ENCODE results near the gene RFC4. TPM values are rescaled to one million over a fixed set of nuclear protein-coding genes. Genes with fewer than 3 reads are reported as not detected.

The RFC4 gene
- total and polyA plus RNA-seq, 2 of the 4 experiments (the other 2 are of a cell fraction), result 19.5 to 27.9 TPM

DNA sequence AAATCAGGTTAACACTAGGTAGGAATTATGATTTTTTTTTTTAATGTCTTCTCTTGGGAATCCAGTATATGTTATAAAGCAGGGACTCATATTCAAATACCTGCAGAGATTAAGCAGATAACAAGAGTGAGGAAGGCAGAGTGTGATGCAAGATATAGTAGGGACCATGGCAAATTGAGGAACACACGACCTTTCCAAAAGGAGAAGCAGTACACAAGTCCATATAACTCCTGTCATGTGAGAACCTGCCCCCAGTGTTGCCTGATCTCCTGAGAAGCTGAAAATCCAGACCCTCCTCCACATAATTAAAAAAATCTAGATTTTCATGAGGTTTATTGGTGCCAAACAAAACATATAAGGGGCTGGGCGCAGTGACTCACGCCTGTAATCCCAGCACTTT, 3.6 kb downstream of the RFC4 start:
- intact Hi-C loops (cut with micrococcal nuclease) (no loop called here), in situ Hi-C loops (cut with MboI; ENCODE audit: low sequenced_read_pairs) (loop anchor here (25.0 kb wide), 1 partner anchor 815 kb away; no protein-coding TSS in a partner anchor), dilution Hi-C loops (cut with HindIII; ENCODE audit: low sequenced_read_pairs, unreplicated experiment) (no loop called here)
- 100% methylated on average over 2 of the region's 3 CpGs; no CpG with 5 or more reads in 1 of the 2 experiments for WGBS, 2 experiments (ENCODE audit: extremely low coverage in 2 of 2, insufficient read length in 1 of 2)
- Histone ChIP-seq H3K56ac (ENCODE audit: extremely low read depth, insufficient read depth, low read length) (no peak overlapping the region), H2AK9ac (replicated peaks; ENCODE audit: low read depth, low read length, poor library complexity) (no peak overlapping the region), H2BK120ac (ENCODE audit: low read depth, low read length) (no peak overlapping the region), H3K79me1 (ENCODE audit: low read depth in 1 of 2, low read length in 2 of 2) (peaks cover 9 to 25% of the 10 kb centered on the region in 2 experiments), H4K20me1 (ENCODE audit: insufficient read depth, low read length) (no peaks in the 10 kb centered on the region), H3K27me3 (ENCODE audit: control insufficient read depth, insufficient read depth, low read length) (no peaks in the 10 kb centered on the region), H2BK5ac (ENCODE audit: low read depth, low read length, poor library complexity, severe bottlenecking) (no peak overlapping the region), H3K9ac (ENCODE audit: low read depth, low read length) (no peak overlapping the region), H3K4me2 (ENCODE audit: low read depth, low read length) (no peak overlapping the region), H3K18ac (ENCODE audit: low read depth, low read length) (no peak overlapping the region), H3K9me3 (ENCODE audit: control insufficient read depth, insufficient read depth, low read length) (no peaks in the 10 kb centered on the region), H3K27ac (ENCODE audit: insufficient read depth, low read length) (no peak overlapping the region), H3K4ac (ENCODE audit: low read depth, low read length) (no peak overlapping the region), H2BK15ac (ENCODE audit: low read depth, low read length) (no peak overlapping the region), H3K4me1 (ENCODE audit: control insufficient read depth, insufficient read depth, low read length) (no peaks in the 10 kb centered on the region), H3K14ac (replicated peaks; ENCODE audit: low read depth, low read length) (no peak overlapping the region), H4K8ac (ENCODE audit: low read depth in 2 of 2, low read length in 2 of 2) (no peak overlapping the region), H2BK20ac (ENCODE audit: low read depth, low read length) (no peak overlapping the region), H2AK5ac (ENCODE audit: low read depth, low read length) (no peak overlapping the region), H3K4me3 (ENCODE audit: insufficient read depth, low read depth, low read length) (no peak overlapping the region), H3K9me1 (ENCODE audit: insufficient read depth, low read length) (0 out of 2 replicates have a peak, but pooled peaks cover 4% of the 10 kb centered on the region), H4K91ac (ENCODE audit: insufficient read depth, low read depth, low read length) (no peak overlapping the region), H3K36me3 (ENCODE audit: control insufficient read depth, insufficient read depth, low read length) (peaks cover 6% of the 10 kb centered on the region; the same call in 1 of the 2 replicates), H3K23ac (ENCODE audit: low read depth, low read length) (no peak overlapping the region), H2AFZ (replicated peaks; ENCODE audit: low read length, poor library complexity) (no peak overlapping the region), H4K5ac (ENCODE audit: low read depth, low read length) (no peak overlapping the region)
- TF ChIP-seq, protein P1, sequence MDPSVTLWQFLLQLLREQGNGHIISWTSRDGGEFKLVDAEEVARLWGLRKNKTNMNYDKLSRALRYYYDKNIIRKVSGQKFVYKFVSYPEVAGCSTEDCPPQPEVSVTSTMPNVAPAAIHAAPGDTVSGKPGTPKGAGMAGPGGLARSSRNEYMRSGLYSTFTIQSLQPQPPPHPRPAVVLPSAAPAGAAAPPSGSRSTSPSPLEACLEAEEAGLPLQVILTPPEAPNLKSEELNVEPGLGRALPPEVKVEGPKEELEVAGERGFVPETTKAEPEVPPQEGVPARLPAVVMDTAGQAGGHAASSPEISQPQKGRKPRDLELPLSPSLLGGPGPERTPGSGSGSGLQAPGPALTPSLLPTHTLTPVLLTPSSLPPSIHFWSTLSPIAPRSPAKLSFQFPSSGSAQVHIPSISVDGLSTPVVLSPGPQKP (IDR thresholded peaks at IDR 0.05; ENCODE audit: borderline replicate concordance, low read depth, low read length), result no peak
- TF ChIP-seq, protein P2, sequence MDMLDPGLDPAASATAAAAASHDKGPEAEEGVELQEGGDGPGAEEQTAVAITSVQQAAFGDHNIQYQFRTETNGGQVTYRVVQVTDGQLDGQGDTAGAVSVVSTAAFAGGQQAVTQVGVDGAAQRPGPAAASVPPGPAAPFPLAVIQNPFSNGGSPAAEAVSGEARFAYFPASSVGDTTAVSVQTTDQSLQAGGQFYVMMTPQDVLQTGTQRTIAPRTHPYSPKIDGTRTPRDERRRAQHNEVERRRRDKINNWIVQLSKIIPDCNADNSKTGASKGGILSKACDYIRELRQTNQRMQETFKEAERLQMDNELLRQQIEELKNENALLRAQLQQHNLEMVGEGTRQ (IDR thresholded peaks at IDR 0.05; ENCODE audit: low read depth, low read length), result no peak
- no peak for TF ChIP-seq POLR2A (IDR thresholded peaks at IDR 0.05; ENCODE audit: low read depth, low read length)
- no peak for TF ChIP-seq RCOR1 (IDR thresholded peaks at IDR 0.05; ENCODE audit: insufficient replicate concordance, low read length)
- TF ChIP-seq MAFK (IDR thresholded peaks at IDR 0.05; ENCODE audit: low read depth, low read length), result no peak
- TF ChIP-seq MAZ (IDR thresholded peaks at IDR 0.05; ENCODE audit: borderline replicate concordance, low read depth, low read length), result no peak
- TF ChIP-seq, protein P3, sequence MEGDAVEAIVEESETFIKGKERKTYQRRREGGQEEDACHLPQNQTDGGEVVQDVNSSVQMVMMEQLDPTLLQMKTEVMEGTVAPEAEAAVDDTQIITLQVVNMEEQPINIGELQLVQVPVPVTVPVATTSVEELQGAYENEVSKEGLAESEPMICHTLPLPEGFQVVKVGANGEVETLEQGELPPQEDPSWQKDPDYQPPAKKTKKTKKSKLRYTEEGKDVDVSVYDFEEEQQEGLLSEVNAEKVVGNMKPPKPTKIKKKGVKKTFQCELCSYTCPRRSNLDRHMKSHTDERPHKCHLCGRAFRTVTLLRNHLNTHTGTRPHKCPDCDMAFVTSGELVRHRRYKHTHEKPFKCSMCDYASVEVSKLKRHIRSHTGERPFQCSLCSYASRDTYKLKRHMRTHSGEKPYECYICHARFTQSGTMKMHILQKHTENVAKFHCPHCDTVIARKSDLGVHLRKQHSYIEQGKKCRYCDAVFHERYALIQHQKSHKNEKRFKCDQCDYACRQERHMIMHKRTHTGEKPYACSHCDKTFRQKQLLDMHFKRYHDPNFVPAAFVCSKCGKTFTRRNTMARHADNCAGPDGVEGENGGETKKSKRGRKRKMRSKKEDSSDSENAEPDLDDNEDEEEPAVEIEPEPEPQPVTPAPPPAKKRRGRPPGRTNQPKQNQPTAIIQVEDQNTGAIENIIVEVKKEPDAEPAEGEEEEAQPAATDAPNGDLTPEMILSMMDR (conservative IDR thresholded peaks at IDR 0.05; ENCODE audit: low read depth, low read length), result no peak
- TF ChIP-seq CHD1 (IDR thresholded peaks at IDR 0.05; ENCODE audit: low read depth, low read length), result no peak
- TF ChIP-seq BHLHE40 (IDR thresholded peaks at IDR 0.05; ENCODE audit: low read depth, low read length), result no peak
- no peak for TF ChIP-seq SMC3 (IDR thresholded peaks at IDR 0.05; ENCODE audit: low read depth, low read length)
- TF ChIP-seq CEBPB (IDR thresholded peaks at IDR 0.05; ENCODE audit: low read depth, low read length), result no peak
- no peak for TF ChIP-seq RAD21 (IDR thresholded peaks at IDR 0.05; ENCODE audit: low read length)
- no peak for TF ChIP-seq FOS (IDR thresholded peaks at IDR 0.05; ENCODE audit: low read depth, low read length)
- no peak for TF ChIP-seq RFX5 (IDR thresholded peaks at IDR 0.05; ENCODE audit: low read depth, low read length)
- TF ChIP-seq MXI1 (IDR thresholded peaks at IDR 0.05; ENCODE audit: borderline replicate concordance, low read depth, low read length), result no peak
- no peak for TF ChIP-seq NFE2L2 (IDR thresholded peaks at IDR 0.05; ENCODE audit: low read depth, low read length)
- CTCF ChIA-PET, result no interaction called here
- no TSS peak for BruUV-seq (replicated peaks)
- no peak for DNase-seq
- ATAC-seq (ENCODE audit: low read depth), result no peak
- POLR2A ChIA-PET (ENCODE audit: unreplicated experiment), result no interaction called here
